A549 (cell line): ENCODE results near the gene ARHGEF18.

ENCODE experiments used
- CEBPB ChIP-seq, 2 experiments: fragments of >200 bp in 1 of 2; sonication (Bioruptor Twin) in 1 of 2; formaldehyde crosslinking in 1 of 2; IDR thresholded peaks; 2 replicates each; pipeline ENCODE4 v1.6.1; 2012 to 2016
- CHD2 ChIP-seq: fragments of 150-350 bp; IDR thresholded peaks from 2 replicates; pipeline ENCODE4 v1.6.1; 2014; ENCODE audit warnings: low read length; ENCODE audit not compliant: partially characterized antibody
- EP300 ChIP-seq, 2 experiments: fragments of >200 bp; sonication (Bioruptor Twin); formaldehyde crosslinking; IDR thresholded peaks; 2 replicates in 1 of 2; 3 replicates in 1 of 2; pipeline ENCODE4 v1.6.1; 2016 to 2017
- FOSL2 ChIP-seq, 2 experiments: fragments of 450-650 bp in 1 of 2; fragments of >200 bp in 1 of 2; sonication (Bioruptor Twin) in 1 of 2; formaldehyde crosslinking; IDR thresholded peaks; 2 replicates each; pipeline versions ENCODE4 v1.5.0 to v1.6.1; 2016 to 2020; ENCODE audit warnings: mild to moderate bottlenecking in 1 of 2, moderate library complexity in 1 of 2
- HEYL ChIP-seq: fragments of 250-450 bp; sonication (Bioruptor Pico); IDR thresholded peaks from 2 replicates; pipeline ENCODE4 v1.8.0; 2021; ENCODE audit warnings: mild to moderate bottlenecking, moderate library complexity
- HOXA7 ChIP-seq: fragments of 250-450 bp; sonication (Bioruptor Pico); IDR thresholded peaks from 2 replicates; pipeline ENCODE4 v1.5.0; 2020; ENCODE audit warnings: mild to moderate bottlenecking, moderate library complexity
- MAFK ChIP-seq: fragments of 450-650 bp; IDR thresholded peaks from 2 replicates; pipeline ENCODE4 v1.6.1; 2014; ENCODE audit not compliant: partially characterized antibody
- PHF8 ChIP-seq: fragments of 200-600 bp; sonication (generic); IDR thresholded peaks from 2 replicates; pipeline ENCODE4 v1.6.1; 2016; ENCODE audit warnings: low read depth, mild to moderate bottlenecking, antibody characterized with exemption, moderate library complexity, borderline replicate concordance
- POLR2A ChIP-seq: IDR thresholded peaks from 2 replicates; pipeline ENCODE4 v1.6.1; 2012; ENCODE audit warnings: mild to moderate bottlenecking, low read length
- TF ChIP-seq, protein P1 (sequence below): fragments of >200 bp; sonication (Bioruptor Twin); formaldehyde crosslinking; IDR thresholded peaks from 3 replicates; pipeline ENCODE4 v1.5.1; 2016

GRCh38 chr19:7355871-7356270 is 7.1 kb downstream of the ARHGEF18 start:
- TF ChIP-seq POLR2A (no peak), MAFK (no peak), HOXA7 (CRISPR knock-in tag) (no peak), CEBPB (IDR thresholded peaks at IDR 0.05) (no peak), PHF8 (no peak), HEYL (CRISPR knock-in tag) (no peak), CHD2 (no peak), FOSL2 (IDR thresholded peaks at IDR 0.05) (no peak), FOSL2 (CRISPR knock-in tag; IDR thresholded peaks at IDR 0.05) (no peak), EP300 (IDR thresholded peaks at IDR 0.05) (no peak)
- TF ChIP-seq, protein P1, sequence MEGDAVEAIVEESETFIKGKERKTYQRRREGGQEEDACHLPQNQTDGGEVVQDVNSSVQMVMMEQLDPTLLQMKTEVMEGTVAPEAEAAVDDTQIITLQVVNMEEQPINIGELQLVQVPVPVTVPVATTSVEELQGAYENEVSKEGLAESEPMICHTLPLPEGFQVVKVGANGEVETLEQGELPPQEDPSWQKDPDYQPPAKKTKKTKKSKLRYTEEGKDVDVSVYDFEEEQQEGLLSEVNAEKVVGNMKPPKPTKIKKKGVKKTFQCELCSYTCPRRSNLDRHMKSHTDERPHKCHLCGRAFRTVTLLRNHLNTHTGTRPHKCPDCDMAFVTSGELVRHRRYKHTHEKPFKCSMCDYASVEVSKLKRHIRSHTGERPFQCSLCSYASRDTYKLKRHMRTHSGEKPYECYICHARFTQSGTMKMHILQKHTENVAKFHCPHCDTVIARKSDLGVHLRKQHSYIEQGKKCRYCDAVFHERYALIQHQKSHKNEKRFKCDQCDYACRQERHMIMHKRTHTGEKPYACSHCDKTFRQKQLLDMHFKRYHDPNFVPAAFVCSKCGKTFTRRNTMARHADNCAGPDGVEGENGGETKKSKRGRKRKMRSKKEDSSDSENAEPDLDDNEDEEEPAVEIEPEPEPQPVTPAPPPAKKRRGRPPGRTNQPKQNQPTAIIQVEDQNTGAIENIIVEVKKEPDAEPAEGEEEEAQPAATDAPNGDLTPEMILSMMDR, result no peak
